ENCODE measurements around the gene GUCA2B.

The GUCA2B gene

DNA sequence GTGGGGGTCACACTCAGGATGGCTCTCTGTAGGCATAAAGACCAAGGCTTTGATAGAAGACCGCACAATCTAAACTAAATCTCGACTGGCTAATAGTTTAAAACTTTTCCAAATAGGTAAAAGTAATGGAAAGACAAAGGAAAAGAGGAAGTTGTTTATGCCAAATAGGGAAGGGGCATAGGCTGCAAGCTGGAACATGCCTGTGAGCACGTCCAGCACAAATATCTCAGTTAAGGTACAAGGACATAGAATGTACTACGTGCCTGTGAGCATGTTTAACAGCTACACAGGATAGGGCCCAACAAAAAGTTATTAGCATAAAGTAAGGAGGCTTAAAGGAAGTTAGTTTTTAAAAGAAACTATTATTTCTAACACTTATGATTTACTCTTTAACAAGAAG lies 38.9 kb downstream of the GUCA2B start:
- no peak for DNase-seq

DNA sequence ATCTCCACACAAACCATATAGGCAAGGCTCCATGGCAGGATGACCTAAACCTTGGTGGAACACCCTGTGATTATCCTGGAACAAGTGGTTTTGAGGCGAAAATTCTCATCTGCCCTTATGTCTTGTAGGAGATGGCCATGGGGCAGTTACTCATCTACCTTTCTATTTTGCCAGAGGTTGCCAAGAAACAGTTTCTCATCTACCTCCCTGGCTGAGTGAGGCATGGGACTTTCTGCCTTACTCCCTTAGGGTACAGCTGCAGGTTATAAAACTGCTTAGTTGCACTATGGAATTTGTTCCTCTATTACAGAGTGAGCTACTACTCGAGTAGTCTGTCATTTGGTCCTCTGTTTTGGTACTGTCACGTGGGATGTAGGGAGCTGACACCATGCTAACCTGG lies 42.6 kb downstream of the GUCA2B start:
- DNase-seq: no peak

DNA sequence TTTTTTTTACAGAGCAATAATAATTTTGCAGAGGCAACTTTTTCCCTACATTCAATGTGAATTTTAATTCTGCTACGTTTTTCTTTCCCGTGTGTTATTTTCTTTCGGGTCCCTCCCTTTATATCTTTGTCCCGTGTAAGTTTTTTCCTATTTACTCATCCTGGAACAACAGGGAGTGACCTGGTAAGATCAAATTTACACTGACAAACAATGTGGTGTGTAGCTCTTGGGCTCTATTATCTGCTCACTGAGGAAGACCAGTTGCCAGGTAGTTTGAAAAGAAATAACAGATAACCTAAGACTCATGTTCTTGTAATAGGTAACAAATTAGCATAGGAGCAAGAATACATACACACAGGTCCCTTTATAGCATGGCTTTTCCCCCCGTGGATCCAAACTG lies 45.0 kb downstream of the GUCA2B start:
- DNase-seq: no peak

GRCh38 chr1:42201986-42202385 lies 48.8 kb downstream of the GUCA2B start:
- no peak for DNase-seq

Data from activated CD4-positive, CD25-positive, alpha-beta regulatory T cell treated with anti-CD3 and anti-CD28 coated beads, Interleukin-2, amount 50 U/mL, for 72 hours (primary cell).